NCI-H2196 treated with DMSO at 0.1 percent for 48 hours (cell line): ENCODE measurements around the gene ZNF365.
"Not testable (repeated sequence)": the region's sequence is repeated elsewhere in the genome, so short reads cannot be mapped to it uniquely, and the experiment has no call there.

Source experiments
- DNase-seq: peaks from one replicate; lab custom pipeline; 2025; ENCODE audit not compliant: unreplicated experiment; lab: John Stamatoyannopoulos, UW

Gene ZNF365

DNA sequence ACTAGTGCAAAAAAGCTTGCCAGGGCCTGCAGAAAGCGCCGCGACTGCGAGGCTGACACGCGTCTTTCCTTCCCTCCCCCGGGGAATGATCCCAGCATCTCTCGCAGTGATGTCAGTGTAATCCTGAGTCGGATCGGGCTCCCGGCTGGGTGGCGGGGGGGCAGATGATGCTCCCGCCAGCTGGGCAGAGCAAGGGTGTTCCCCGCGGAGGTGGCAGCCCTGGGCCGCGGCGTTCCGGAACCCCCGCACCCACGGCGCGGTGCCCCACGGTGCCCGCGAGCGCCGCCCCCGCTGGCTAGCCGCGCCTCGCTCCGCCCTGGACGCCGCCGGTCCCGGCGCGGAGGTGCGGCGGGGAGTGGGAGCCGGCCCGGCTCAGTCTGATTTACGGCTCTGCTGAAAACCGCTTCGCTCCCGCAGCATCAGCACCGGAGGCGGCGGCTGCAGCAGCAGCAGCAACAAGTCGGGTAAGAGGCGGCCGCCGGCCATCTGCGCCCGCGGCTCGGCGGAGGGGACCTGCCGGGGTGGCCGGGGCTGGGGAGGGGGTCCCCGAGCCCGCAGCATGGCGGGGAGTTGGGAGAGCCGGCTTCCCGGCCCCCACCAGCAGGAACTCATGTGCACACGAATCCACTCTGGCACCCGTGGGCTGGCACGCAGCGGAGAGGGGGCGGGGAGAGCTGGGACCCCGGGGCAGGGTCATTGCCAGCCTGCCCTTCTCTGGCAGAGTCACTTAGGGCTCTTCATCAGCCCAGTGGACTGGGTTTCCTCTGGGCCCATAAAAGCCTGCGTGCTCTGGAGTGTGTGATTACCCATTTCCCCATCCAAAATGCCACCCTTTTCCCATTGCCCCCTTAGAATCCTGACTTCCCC, at the start of gene ZNF365:
ZNF365 (plus strand) TSS at position 375 of the 867 bp plus-strand sequence. CDS start 1,825 bp downstream, outside the sequence.
- no peak for DNase-seq

GRCh38 chr10:62326176-62326575, 48.0 kb upstream of the ZNF365 start:
- no peak for DNase-seq

DNA sequence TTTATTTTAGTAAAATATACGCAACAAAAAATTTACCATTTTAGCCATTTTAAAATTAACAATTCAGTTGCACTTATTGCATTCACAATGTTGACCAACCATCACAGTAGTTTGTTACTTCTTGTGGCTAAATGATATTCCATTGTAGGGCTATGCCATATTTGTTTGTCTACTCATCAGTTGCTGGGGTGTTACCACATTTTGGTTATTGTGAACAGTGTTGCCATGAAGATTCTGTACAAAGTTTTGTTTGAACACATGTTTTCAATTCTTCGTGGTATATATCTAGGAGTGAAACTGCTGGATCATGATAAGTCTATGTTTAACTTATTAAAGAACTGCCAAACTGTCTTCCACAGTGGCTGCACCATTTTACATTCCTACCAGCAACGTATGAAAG, 46.3 kb upstream of the ZNF365 start:
- no peak for DNase-seq

- DNase-seq = no peak
These were observed 44.0 kb upstream of the ZNF365 start for GRCh38 chr10:62330213-62330612.

GRCh38 chr10:62332406-62332805, 41.8 kb upstream of the ZNF365 start:
- no peak for DNase-seq

GRCh38 chr10:62333135-62333889, 40.9 kb upstream of the ZNF365 start:
- no peak for DNase-seq

DNA sequence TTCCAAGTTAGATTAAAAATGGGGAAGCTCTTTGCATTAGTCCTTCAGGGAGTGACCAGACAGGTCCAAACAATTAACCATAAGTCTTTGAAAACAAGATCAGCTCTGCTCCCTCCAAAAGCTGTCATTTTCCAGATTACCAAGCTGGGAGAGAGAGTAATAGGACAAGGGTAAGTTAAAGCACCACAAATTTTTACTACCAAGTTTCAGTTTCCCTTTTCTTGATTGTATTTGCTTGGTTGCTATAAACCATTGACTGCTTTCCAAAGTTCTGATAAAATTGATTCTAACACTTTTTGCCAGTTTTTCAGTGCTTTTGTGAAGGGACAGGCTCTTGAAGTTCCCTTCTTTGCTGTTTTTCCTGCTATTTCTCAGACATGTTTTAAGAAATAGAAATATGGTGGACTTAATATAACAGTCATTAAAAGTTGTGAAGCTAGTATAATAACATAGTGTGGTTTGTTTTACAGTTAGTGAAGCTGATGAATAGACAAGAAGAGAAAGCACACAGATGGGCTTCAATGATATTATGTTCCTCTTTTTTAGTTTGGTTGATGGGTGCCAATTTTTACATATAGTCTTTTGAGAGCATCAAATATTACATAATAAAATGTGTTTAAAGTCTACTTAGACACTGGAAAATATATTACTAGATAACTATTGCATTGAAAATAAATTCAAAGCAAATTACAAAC, 40.0 kb upstream of the ZNF365 start:
- DNase-seq = no peak

DNA sequence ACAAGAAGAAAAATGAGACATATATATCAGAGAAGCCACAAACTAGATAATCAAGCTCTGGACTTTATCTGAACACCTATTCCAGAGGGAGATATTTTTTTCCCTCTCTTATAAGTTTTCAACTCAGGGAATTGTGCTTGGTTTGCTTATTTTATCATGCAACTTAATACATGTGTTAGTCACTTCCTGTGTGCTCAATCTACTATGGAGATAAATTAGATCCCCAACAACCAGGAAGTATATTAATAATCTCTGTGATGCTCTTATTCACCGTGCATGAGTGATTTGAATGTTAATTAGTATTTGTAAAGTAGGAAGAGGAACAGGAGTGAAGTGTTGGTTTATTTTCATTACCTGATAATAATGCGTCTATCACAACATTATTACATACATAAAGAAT, 38.8 kb upstream of the ZNF365 start:
- DNase-seq = no peak

GRCh38 chr10:62336404-62336803, 37.8 kb upstream of the ZNF365 start:
- no peak for DNase-seq

DNA sequence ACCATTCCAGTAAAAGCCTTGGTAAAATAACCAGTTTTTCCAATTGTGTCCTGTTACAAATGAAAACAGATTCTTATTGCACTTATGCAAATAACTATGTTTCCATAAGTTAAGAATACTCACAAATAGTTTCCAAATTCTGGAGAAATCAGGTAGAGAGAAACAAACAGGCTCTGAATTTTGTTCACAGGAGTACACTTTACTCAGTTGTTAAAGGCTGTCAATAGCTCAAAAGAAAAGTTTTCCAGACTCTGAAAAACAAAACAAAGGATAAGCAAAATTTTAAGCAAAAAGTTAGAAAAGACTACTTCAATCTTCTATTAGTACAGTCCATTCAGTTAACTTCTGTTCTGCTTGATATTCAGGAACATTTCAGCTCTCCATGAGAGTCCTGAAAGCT, 32.8 kb upstream of the ZNF365 start:
- DNase-seq = no peak

DNA sequence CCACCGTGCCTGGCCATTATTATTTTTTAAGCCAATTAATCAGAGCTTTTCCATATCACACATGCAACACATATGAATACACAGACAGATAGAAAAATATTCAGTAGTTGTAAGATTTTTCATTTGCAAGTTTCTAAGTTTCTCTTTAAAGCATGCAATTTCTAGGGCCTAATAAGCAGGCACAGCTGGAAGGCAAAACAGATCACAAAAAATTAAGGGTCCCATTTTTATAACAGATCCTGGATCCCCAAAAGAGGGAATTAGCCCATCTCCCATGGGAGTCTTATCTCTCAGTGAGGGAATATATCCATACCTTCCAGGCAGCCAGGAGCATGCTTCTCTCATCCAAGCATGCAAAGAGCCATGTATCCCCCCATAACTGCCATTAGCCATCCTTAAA, 31.2 kb upstream of the ZNF365 start:
- DNase-seq = no peak

GRCh38 chr10:62348029-62348428, 26.1 kb upstream of the ZNF365 start:
- DNase-seq = no peak

DNA sequence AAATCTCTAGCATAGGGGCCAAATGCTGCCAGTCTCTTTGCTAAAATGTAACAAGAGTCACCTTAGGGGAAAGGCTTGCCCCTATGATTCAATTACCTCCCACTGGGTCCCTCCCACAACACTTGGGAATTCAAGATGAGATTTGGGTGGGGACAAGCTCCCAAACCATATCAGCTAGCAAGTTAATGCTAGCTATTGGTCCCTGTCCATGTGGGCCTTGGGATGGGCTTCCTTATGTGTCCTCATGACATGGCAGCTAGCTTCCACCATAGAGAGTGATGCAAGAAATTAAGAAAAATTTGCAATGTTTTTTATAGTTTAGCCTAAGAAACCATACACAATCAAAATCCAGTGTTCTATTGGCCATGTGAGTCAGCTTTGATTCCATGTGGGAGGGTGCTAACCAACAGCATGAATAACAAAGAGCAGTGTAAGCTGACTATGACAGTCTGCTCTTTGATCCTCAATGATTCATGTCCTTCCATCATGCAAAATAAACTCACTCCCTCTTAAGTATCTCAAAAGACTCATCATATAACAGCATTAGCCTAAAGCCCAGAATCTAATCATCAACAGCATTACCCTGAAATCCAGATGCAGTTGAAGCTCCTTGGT, 21.7 kb upstream of the ZNF365 start:
- DNase-seq = no peak

DNA sequence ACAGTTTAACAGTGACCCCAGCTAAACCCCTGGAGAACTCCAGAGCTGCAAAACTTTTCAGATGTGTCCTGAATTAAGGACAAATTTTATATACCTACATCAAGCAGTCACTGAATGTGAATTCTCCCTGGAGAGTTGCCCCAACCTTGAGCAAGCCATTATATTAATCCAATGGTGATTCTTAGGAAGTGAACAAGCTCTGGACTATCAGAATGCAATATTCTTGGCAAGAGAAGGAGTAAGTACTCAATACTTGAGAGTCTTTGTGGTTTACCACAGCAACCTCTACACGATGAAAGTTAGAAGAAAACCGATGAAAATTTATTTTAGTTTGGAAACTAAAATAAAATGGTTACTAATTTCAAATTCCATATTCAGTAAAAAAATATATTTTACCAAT, 19.3 kb upstream of the ZNF365 start:
- DNase-seq = no peak

DNA sequence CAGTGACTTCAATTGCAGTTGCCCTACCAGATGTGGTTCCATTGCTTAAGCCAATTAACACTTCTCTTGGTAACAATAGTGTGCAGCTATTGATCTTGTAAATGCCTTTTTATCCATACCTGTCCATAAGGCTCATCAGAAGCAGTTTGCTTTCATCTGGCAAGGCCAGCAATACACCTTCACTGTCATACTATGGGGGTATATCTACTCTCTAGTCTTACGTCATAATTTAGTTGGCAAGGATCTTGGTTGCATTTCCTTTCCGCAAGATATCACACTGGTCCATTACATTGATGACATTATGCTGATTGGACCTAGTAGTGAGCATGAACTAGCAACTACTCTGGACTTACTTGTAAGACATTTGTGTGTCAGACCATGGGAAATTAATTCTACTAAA, 17.7 kb upstream of the ZNF365 start:
- no peak for DNase-seq

GRCh38 chr10:62358151-62358550, 16.0 kb upstream of the ZNF365 start:
- DNase-seq = not testable (repeated sequence)

- no peak for DNase-seq
These were observed 552 bp upstream of the ZNF365 start for GRCh38 chr10:62373639-62373994.

- DNase-seq = no peak
These were observed 917 bp downstream of the ZNF365 start for GRCh38 chr10:62374862-62375710.

DNA sequence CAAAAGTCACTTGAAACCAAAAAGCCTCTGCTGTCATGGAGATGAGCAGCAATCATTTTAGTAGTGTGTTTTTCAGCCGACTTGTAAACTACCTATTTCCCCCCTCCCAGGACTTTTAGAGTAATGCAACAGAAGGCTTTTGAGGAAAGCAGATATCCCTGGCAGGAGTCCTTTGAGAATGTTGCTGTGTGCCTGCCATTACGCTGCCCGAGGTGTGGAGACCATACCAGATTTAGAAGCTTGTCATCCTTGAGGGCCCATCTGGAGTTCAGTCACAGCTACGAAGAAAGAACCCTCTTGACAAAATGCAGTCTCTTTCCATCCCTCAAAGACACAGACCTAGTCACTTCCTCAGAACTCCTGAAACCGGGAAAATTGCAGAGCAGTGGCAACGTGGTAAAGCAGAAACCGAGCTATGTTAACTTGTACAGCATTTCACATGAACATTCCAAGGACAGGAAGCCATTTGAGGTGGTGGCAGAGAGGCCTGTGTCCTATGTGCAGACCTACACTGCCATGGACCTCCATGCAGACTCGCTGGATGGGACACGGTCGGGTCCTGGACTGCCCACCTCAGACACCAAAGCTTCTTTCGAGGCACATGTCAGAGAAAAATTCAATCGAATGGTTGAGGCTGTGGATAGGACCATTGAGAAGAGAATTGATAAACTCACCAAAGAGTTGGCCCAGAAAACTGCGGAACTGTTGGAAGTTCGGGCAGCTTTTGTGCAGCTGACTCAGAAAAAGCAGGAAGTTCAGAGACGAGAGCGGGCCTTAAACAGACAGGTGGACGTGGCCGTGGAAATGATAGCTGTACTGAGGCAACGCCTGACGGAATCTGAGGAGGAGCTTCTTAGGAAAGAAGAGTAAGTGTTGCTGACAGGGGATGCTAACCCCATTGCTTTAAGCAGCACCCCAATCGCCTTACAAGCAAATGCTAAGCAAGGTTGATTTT, 2.2 kb downstream of the ZNF365 start:
- DNase-seq = no peak
